Measurements from ENCODE around the gene TEPSIN. TPM values are rescaled to one million over a fixed set of nuclear protein-coding genes. Genes with fewer than 3 reads are reported as not detected.

TEPSIN gene
- total RNA-seq, 4 donors from 2014 or later, result 37.9 to 82.2 (median 64.9) TPM

DNA sequence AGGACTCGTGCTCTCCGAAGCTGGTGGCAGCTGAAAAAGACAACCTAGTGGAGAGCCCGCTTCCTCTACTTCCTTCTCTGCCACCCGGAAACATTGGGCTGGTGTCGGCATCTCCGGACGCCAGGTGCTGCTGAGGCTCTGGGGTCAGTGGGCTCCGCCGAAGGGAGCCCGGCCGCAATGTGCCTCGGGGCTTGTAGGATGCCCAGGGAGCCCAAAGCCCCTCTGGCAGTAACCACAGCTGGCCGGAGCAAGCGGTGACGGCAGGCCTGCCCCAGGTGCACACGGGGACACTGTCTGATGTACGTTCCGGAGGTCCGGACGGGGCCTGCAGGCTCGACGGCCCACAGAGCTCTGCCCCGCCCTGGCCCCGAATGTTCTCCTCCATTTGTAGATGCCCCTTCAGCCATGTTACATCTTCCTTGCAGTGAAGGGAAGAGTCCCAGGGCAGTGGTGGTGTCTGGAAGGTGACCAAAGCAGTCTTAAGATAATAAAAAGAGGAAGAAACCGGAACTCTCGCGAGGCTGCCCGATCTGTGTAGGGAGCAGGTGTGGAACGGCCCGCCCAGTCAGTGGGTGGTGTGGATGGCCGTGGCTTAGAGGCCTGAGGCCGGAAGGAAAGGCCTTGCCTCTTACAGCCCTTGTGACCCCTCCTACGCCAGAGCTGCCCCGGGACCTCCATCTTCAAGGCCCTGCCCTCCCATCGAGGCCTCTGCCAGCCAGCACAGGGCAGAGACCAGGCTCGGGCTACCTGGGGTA lies 22.9 kb upstream of the TEPSIN start:
- H3K27ac ChIP-seq, result no peak overlapping the region
- TF ChIP-seq, protein P1, sequence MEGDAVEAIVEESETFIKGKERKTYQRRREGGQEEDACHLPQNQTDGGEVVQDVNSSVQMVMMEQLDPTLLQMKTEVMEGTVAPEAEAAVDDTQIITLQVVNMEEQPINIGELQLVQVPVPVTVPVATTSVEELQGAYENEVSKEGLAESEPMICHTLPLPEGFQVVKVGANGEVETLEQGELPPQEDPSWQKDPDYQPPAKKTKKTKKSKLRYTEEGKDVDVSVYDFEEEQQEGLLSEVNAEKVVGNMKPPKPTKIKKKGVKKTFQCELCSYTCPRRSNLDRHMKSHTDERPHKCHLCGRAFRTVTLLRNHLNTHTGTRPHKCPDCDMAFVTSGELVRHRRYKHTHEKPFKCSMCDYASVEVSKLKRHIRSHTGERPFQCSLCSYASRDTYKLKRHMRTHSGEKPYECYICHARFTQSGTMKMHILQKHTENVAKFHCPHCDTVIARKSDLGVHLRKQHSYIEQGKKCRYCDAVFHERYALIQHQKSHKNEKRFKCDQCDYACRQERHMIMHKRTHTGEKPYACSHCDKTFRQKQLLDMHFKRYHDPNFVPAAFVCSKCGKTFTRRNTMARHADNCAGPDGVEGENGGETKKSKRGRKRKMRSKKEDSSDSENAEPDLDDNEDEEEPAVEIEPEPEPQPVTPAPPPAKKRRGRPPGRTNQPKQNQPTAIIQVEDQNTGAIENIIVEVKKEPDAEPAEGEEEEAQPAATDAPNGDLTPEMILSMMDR (IDR thresholded peaks at IDR 0.05), result no peak
- no peak for TF ChIP-seq POLR2A (IDR thresholded peaks at IDR 0.05)
- no peaks in the 10 kb centered on the region for H3K9me3 ChIP-seq
- H3K36me3 ChIP-seq, result peaks cover 40 to 50% of the 10 kb centered on the region in 2 donors
- no peak for DNase-seq
- H3K4me3 ChIP-seq (replicated peaks in 1 of 3), result no peak overlapping the region
- peaks cover 4 to 5% of the 10 kb centered on the region in 2 donors for H3K4me1 ChIP-seq
- H3K27me3 ChIP-seq, result no peaks in the 10 kb centered on the region
- intact Hi-C loops (cut with DNase I), result no loop called here
- 93 to 96% methylated on average over 26 to 36 of the region's 36 CpGs for WGBS, 2 donors

DNA sequence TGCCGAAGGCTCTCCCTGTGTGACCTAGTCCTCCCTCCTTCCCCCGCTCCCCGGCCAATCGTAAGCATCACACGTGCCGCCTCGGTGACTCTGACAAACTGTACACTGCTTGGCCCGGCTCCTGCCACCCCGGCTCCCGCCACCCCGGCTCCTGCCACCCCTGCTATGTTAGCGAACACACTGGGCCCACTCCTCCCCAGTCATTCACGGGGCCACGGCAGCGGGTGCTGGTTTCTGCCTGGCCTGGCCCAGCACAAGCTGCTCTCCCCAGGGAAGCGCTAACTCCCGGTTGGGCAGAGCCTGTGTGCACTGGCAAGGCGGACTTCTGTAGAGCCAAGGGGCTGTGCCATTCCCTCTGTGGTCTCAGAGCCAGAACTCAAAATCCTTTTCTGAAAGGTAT lies 22.2 kb upstream of the TEPSIN start:
- H3K27me3 ChIP-seq, result no peaks in the 10 kb centered on the region
- 94 to 96% methylated on average over 18 of the region's 18 CpGs for WGBS, 2 donors
- H3K9me3 ChIP-seq, result no peaks in the 10 kb centered on the region
- peaks cover 11 to 12% of the 10 kb centered on the region in 2 donors for H3K4me1 ChIP-seq
- H3K27ac ChIP-seq, result no peak overlapping the region
- no peak for DNase-seq
- H3K4me3 ChIP-seq (replicated peaks in 1 of 3), result no peak overlapping the region
- peaks cover 40 to 50% of the 10 kb centered on the region in 2 donors for H3K36me3 ChIP-seq
- TF ChIP-seq, protein P1 (IDR thresholded peaks at IDR 0.05), result no peak
- no peak for TF ChIP-seq POLR2A (IDR thresholded peaks at IDR 0.05)
- intact Hi-C loops (cut with DNase I), result no loop called here

DNA sequence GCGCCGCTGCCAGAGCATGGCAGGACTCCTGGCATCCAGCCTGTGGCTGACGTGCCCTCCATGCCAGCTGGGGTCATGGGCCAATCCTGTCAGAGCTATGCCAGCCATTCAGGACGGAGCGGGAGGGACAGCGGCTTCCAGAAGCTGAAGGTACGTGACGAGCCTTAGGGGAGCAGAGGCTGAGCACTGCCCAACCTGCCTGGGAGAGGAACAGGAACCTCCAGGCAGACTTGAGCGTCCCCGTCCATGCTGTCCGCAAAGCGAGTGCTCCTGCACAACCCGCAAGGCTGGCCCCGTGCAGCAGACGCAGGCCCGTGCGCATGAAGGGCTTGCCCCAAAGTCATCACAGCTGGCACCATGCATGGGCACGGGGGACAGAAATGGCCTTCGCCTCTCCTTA lies 21.8 kb upstream of the TEPSIN start:
- WGBS, 2 donors, result 95 to 100% methylated on average over 1 to 16 of the region's 19 CpGs
- peaks cover 40 to 50% of the 10 kb centered on the region in 2 donors for H3K36me3 ChIP-seq
- intact Hi-C loops (cut with DNase I), result no loop called here
- no peaks in the 10 kb centered on the region for H3K9me3 ChIP-seq
- H3K4me1 ChIP-seq, result peaks cover 13 to 14% of the 10 kb centered on the region in 2 donors
- no peaks in the 10 kb centered on the region for H3K27me3 ChIP-seq
- no peak for DNase-seq
- H3K27ac ChIP-seq, result no peak overlapping the region
- TF ChIP-seq, protein P1 (IDR thresholded peaks at IDR 0.05), result no peak
- TF ChIP-seq POLR2A (IDR thresholded peaks at IDR 0.05), result no peak
- H3K4me3 ChIP-seq (replicated peaks in 1 of 3), result no peak overlapping the region

DNA sequence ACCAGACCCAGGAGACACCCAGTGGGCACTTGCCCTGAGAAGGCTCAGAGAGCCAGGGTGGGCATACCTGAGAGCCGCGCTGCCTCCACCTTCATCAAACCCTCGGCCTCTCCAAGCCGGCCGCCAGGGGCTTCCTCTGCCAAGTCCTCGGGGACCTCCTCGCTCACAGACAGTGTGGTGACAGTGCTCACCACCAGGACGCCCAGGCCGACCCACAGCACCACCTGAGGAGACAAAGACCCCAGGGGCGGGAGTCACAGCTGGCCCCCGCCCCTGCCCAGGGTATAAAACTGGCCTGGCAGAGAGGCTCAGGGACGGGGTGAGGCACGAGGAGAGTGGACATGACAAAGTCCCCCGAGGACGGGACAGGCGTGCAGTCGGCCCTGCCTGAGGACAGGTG lies 21.3 kb upstream of the TEPSIN start:
- TF ChIP-seq, protein P1 (IDR thresholded peaks at IDR 0.05), result no peak
- no peak for TF ChIP-seq POLR2A (IDR thresholded peaks at IDR 0.05)
- no peak overlapping the region for H3K27ac ChIP-seq
- 97% methylated on average over 8 of the region's 17 CpGs; no CpG with 5 or more reads in 1 of the 2 donors for whole genome bisulfite sequencing, 2 donors
- H3K36me3 ChIP-seq, result peaks cover 40 to 50% of the 10 kb centered on the region in 2 donors
- H3K4me1 ChIP-seq, result peaks cover 18 to 19% of the 10 kb centered on the region in 2 donors
- no peaks in the 10 kb centered on the region for H3K9me3 ChIP-seq
- H3K27me3 ChIP-seq, result no peaks in the 10 kb centered on the region
- DNase-seq, result no peak
- intact Hi-C loops (cut with DNase I), result no loop called here
- H3K4me3 ChIP-seq (replicated peaks in 1 of 3), result no peak overlapping the region

DNA sequence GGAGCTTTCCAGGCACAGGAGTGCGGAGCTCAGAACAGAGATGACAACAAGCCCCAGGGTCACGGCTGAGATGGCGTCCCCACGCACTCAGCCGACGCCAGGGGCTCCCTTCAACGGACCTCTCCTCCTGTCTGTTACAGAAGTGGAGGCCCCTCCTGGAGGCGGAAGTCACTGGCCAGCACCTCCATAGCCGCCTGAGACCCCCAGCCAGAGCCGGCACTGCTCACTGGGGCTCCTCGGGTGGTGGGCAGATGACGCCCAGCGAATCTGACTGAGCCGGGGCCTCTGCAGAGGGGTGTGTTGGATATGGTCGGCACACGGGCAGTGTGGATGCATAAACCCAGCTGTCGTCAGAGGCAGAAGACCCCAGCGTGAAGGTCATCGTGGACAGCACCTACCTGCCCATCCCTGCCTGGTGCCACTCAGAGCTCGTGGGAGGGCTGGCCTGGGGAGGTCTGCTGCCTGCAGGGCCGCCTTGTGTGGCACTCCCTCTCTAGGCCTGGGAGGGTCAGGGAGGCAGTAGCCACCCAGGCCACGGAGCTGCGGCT lies 20.3 kb upstream of the TEPSIN start:
- Histone ChIP-seq H3K4me1 (peaks cover 29% of the 10 kb centered on the region in 2 donors), H3K9me3 (no peaks in the 10 kb centered on the region), H3K4me3 (replicated peaks in 1 of 3) (no peak overlapping the region), H3K27ac (no peak overlapping the region), H3K27me3 (no peaks in the 10 kb centered on the region), H3K36me3 (peaks cover 37 to 43% of the 10 kb centered on the region in 2 donors)
- intact Hi-C loops (cut with DNase I), result no loop called here
- DNase-seq, result no peak
- WGBS, 2 donors, result 97 to 99% methylated on average over 12 to 14 of the region's 23 CpGs
- TF ChIP-seq POLR2A (IDR thresholded peaks at IDR 0.05), result no peak
- TF ChIP-seq, protein P1 (IDR thresholded peaks at IDR 0.05), result no peak
